ENCODE results near the gene CHMP2A. TPM values are rescaled to one million over a fixed set of nuclear protein-coding genes. Genes with fewer than 3 reads are reported as not detected.

Gene CHMP2A
- total and polyA plus RNA-seq, 2 of the 13 experiments (the other 11 are each of a cell fraction or from before 2014, with no cell fraction given): 49.7 to 55.0 TPM

- TF ChIP-seq ZNF263 (CRISPR knock-in tag; IDR thresholded peaks at IDR 0.05) (peak; percentile 24; the same call in 1 of the 2 replicates), ZMYM4 (CRISPR knock-in tag; IDR thresholded peaks at IDR 0.05) (peak; percentile 96), NFRKB (IDR thresholded peaks at IDR 0.05) (no peak), ZNF816 (CRISPR knock-in tag; IDR thresholded peaks at IDR 0.05; ENCODE audit: borderline replicate concordance) (no peak; the same call in 1 of the 2 replicates), LCORL (IDR thresholded peaks at IDR 0.05) (no peak), LCORL (CRISPR knock-in tag; IDR thresholded peaks at IDR 0.05) (peak; percentile 91), POLR2G (IDR thresholded peaks at IDR 0.05; ENCODE audit: low read depth, low read length) (peak; percentile 78), ZNF674 (CRISPR knock-in tag; IDR thresholded peaks at IDR 0.05; ENCODE audit: low read depth) (peak; percentile 81; the same call in 1 of the 2 replicates), EZH2 (conservative IDR thresholded peaks at IDR 0.05; ENCODE audit: low read depth, low read length) (no peak), PITX1 (CRISPR knock-in tag; IDR thresholded peaks at IDR 0.05) (peak; percentile 83), KLF13 (CRISPR knock-in tag; IDR thresholded peaks at IDR 0.05) (0 out of 2 replicates have a peak, but pooled peaks have one; percentile 44), POLR2AphosphoS2 (IDR thresholded peaks at IDR 0.05; ENCODE audit: low read depth, low read length) (no peak), ZNF776 (CRISPR knock-in tag; IDR thresholded peaks at IDR 0.05) (peak; percentile 76), ZMYM3 (CRISPR knock-in tag; IDR thresholded peaks at IDR 0.05) (peak; percentile 76; the same call in 1 of the 2 replicates), ZNF883 (CRISPR knock-in tag; IDR thresholded peaks at IDR 0.05; ENCODE audit: not compliant biosample characterization) (peak; percentile 96), SMAD1 (CRISPR knock-in tag; IDR thresholded peaks at IDR 0.05; ENCODE audit: borderline replicate concordance, low read depth) (0 out of 2 replicates have a peak, but pooled peaks have one; percentile 65), ZNF564 (CRISPR knock-in tag; IDR thresholded peaks at IDR 0.05) (peak; percentile 8; the same call in 1 of the 2 replicates)
- TF ChIP-seq, protein P1, sequence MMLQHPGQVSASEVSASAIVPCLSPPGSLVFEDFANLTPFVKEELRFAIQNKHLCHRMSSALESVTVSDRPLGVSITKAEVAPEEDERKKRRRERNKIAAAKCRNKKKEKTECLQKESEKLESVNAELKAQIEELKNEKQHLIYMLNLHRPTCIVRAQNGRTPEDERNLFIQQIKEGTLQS (CRISPR knock-in tag; IDR thresholded peaks at IDR 0.05): no peak
Measured at GRCh38 chr19:58519355-58520256, 35.3 kb downstream of the CHMP2A start, which contains the start of gene ZBTB45 (continued).
